EL (cell line): ENCODE data around the gene SVOP.

ENCODE experiments used
- DNase-seq: peaks from one replicate; pipeline ENCODE4 v3.0.0-alpha.2; 2016

SVOP gene

GRCh38 chr12:108972358-108972757 lies 48.5 kb downstream of the SVOP start:
- no peak for DNase-seq

GRCh38 chr12:108969622-108970021 lies 51.2 kb downstream of the SVOP start:
- DNase-seq = no peak

- DNase-seq = peak; percentile 18
Observed at GRCh38 chr12:108967869-108968540, 52.9 kb downstream of the SVOP start.

- no peak for DNase-seq
Observed at GRCh38 chr12:108966378-108967151, 54.3 kb downstream of the SVOP start.

- no peak for DNase-seq
Observed at GRCh38 chr12:108965886-108966285, 55.0 kb downstream of the SVOP start.

GRCh38 chr12:108964371-108965352 lies 56.2 kb downstream of the SVOP start:
- no peak for DNase-seq

DNA sequence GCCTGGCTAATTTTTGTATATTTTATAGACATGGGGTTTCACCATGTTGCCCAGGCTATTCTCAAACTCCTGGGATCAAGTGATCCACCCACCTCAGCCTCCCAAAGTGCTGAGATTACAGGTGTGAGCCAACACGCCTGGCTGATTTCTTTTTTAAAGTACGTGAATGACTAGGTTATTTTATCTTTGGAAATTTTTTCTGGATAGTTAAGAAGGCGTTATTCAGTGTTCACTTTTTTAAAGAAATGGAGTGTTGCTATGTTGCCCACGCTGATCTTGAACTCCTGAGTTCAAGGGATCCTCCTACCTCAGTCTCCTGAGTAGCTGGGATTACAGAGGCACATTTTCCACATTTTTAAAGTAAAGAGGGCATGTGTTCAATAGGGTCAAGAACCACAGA lies 58.6 kb downstream of the SVOP start:
- DNase-seq = no peak

GRCh38 chr12:108959748-108960655 lies 60.9 kb downstream of the SVOP start:
- DNase-seq = no peak

- DNase-seq = peak; percentile 21
Observed at GRCh38 chr12:108955225-108955835, 65.5 kb downstream of the SVOP start.

DNA sequence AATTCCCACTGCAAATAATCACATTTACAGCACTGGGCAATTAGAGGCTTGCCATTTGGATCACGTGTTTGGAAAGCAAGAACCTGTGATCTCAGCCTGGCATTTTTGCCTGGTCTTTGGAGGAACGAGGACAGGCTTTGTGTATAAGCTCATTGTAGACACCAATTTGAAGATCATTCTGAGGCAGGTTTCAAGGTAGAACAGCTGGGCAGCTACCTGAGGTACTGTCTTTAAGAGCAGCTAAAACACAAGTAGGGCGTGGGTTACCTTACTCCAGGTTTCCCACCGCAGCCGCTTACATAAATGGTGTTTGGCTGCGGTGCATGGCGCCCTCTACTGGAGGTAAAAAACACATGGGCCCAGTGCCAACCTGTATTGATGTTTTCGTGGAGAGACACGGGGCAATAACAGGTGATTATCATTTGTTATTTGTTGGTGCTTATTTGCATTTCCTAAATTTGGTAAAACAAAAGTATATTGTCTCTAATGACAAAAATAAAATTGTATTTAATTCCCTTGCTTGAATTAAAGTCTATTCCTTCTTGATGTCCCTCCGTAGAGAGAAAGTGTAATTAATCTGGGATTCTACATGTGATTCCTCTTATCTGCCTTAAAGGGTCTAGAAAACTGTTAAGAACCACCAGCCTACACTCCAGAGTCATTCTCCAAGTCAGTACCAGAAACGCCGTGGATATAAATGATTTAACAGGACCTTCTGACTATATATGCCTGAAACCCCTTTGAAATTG lies 69.7 kb downstream of the SVOP start:
- peak; percentile 61 for DNase-seq

DNA sequence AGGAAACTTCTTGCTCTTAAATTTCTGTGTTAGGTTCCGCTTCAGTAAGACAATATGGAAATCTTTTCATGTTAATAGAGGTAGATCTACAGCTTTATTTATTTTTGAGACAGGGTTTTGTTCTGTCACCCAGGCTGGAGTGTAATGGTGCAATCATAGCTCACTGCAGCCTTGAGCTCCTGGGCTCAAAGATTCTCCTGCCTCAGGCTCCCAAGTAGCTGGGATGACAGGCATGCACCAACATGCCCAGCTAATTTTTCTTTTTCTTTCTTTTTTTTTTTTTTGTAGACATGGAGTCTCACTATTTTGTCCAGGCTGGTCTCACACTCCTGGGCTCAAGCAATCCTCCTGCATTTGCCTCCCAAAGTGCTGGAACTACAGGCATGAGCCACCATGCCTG lies 70.9 kb downstream of the SVOP start:
- no peak for DNase-seq

DNA sequence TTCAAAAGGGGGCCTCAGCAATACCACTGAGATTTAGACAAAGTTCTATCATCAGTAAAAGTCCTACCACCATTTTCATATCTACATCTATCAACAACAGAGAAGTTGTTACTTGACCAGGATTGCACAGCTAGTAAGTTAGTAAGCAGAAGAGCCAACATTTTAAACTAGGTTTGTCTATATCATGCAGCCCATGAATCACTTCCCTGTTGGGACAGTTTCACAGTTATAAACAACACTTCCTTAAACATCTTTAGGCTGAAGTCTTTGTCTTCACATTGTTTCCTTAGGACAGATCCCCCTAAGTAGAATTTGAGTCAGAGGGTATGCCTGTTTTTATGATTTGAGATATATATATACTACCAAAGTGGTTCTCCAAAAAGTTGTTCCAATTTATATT lies 72.5 kb downstream of the SVOP start:
- no peak for DNase-seq

- DNase-seq = no peak
Observed at GRCh38 chr12:108947097-108947496, 73.8 kb downstream of the SVOP start.

GRCh38 chr12:108940138-108940537 lies 80.7 kb downstream of the SVOP start:
- DNase-seq = no peak

- DNase-seq = peak; percentile 10
Observed at GRCh38 chr12:108939594-108939993, 81.3 kb downstream of the SVOP start.

DNA sequence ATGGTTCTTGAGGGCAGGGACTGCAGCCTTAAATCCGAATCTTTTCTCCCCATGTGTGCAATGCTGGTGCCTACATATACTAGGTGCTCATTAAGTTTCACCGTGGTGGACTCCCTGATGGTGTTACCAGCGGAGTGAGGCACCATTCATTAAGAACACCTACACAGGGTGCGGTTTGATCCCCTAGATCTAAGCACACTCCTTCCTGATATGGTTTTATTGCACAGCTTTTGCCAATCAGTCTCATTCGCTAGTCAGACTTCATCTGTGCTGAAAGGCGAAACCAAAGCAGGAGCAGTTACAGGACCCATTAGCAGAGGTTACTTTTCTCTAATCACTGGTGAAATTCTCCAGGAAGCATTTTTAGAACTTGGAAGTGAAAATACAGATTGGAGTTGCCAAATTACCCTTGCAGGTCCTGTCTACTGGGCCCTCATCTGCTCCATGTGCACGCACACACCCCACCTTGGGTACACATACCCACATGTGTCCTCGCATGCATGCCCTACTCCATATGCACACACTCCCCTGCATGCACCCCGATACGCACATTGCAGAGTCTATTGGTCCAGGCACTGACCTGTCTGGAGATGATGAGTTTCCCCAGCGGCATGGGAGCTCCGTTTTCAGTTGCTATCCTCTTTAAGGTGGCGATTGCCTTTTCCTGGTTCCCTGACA lies 82.5 kb downstream of the SVOP start:
- no peak for DNase-seq

DNA sequence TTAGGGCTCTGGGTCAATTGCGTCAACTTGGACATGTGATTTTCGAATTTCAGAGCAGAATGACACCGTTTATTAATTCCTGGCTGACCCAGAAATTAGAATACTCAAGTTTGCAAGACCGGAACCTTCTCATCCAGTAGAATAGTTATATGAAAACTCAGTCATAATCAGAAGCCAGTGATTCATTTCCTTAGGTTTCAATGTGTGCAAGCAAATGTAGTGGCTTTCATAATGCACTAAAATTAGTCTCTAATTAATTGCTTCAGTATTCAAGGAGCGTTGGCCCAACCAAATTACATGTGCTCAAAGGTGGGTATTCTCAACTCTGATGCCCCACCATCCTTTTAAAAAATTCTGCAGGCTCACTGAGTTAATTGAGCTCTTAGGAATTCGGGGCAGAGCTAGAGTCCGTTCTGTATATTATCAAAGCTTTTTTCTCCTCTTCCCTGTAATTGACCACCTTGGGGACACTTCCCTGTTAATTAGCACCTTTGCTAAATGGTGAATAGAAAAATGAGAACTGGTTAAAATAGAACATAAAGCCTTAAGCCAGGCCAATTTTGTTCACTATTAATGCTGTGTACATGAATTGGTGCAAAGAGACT lies 85.6 kb downstream of the SVOP start:
- DNase-seq = no peak

DNA sequence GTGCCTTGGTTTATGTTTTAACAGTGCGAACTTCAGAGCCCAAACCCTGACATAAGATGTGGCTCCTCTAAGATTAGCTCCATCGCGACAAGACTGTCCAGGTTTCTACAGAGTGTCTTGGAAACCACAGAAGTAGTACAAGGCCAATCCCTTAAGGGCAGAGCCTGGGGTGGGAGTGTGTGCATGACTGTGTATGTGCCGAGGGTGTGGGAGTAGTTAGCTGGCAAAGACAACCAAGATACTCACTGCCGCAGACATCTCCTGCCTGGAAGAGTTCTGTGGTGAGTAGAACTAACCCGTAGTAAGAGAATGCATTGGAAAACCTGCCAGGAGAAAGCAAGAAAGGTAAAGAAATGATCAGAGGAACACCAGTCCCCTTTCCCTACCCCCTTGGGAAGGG lies 86.9 kb downstream of the SVOP start:
- no peak for DNase-seq

DNA sequence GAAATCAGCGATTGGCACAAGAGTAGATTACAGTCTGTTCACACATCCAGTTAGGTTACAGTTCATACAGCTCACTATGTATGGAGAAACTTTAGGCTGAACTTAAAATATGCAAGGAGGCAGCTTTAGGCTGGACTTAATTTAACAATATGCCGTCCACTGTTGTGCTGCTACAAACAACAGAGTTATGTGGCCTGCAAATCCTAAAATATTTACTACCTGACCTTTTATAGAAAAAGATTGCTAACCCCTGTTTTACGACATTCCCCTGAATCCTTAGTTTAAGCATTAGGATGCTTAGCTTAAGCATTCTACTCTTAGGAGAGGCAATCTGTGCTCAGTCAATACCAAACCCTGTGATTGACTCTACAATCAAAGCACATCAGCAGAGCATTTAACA lies 90.1 kb downstream of the SVOP start:
- DNase-seq = no peak

GRCh38 chr12:108930155-108930554 lies 90.7 kb downstream of the SVOP start:
- no peak for DNase-seq
